OCI-M1 (cell line): ENCODE results near the gene PARD3.

Experiments
- DNase-seq: peaks from one replicate; lab custom pipeline; 2025; lab: John Stamatoyannopoulos, UW

PARD3 gene

DNA sequence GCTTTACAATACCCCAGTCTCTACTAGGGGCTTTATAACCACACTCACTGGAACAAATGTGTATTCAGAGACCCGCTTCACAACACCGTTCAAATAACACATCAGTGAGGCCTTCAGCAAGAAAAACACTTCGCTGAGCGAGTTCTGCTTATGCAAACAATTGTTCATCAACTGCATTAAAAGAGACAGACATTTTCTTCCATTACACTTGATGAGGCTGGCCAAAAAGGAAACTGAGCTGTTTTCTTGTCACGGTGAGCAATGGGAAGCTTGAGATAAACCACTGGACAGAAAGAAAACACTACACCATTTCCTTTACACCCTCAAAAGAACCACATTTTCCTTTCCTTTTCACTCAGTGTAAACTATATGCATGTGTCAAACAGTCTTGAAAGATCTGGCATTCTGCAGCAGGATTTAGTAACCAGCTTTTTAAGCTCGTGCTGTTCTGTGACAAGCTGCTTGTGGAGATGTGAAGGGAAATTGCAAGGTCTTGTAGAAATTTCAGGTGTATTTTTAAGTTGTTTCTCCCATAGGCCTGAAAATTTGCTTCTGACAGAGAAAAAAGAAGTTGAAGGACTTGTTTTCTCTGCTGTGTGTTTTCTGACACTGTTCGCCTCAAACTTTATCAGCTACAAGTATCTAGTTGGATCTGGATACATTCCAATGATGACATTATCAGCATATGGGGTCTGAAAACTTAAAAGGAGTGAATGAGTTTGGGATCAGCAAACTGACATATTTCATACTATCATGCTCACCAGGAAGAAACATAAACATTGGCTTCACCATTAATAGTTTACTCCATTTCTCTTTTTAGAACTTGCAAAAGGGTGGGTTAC, 693.1 kb downstream of the PARD3 start:
- DNase-seq: no peak

DNA sequence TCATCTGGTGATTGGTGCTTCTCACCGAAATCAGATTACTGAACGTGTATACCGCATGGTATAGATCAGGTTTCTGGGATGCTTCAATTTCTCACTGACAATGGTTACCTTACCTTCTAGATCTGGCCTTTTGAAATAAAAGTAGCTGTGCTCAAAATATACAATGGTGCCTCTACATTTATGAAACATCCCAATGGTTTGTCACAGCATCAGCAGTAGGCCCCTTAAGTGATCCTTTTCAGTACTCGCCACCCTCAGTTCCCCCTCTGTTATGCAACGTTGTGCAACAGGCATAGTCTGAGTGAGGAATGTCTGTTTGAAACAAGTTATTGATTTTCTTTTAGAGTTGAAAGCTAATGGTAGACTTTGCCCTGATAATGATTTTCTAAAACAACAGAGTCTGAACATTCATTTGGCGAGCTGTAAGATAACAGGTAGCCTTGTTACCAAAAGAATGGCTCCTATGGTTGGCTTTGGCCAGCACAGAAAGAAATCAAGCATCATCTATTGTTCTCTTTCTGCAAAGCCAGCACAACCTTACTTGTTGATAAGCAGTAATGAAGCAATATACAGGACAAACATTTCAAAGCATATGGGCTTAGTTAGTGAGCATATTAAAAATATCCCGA, 693.9 kb downstream of the PARD3 start:
- no peak for DNase-seq

DNA sequence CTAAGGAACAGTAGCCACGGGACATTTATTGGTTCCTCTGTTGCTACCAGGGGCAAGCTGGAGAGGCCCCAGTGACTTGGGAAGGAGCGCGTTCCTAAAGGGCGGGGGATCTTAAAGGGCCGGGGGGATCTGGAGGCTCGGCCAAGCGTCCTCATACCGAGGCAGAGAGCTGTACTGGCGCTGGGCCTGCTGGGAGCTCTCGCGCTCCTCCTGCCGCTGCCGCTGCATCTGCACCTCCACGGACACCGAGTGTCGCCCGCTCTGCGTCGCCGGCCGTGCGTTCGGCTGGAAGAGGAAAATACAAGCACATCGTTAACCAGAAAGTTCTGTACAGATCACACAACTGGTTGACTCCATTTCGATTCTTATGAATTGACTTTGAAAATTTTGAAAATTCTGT, 695.6 kb downstream of the PARD3 start:
- DNase-seq: no peak

DNA sequence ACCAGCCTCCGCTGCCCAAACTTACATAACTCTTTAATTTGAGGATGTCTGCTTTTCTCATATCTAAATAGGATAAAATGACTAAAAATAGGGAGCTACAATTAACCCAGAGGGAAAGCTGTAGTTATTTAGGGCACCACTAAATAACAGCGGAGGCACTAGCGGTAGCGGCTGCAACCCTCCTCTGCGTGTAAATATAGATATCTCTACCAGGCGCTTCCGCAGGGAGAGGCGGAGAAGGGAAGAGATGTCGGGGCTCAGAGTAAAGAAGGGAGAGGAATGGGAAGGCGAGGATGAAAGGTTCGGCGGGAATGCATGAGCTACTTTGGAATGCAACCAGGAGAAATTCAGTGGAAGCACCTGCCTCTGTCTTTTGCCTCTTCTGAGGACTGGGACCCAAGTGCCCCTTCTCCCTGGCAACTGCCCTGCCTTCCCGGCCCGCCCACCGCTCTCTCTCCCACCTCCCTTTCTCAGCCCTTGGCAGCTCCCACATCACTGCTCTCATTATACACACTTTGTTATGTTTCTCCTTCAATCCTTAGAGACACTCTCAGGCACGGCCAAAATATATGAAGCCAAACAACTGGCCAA, 698.3 kb downstream of the PARD3 start:
- DNase-seq: no peak

DNA sequence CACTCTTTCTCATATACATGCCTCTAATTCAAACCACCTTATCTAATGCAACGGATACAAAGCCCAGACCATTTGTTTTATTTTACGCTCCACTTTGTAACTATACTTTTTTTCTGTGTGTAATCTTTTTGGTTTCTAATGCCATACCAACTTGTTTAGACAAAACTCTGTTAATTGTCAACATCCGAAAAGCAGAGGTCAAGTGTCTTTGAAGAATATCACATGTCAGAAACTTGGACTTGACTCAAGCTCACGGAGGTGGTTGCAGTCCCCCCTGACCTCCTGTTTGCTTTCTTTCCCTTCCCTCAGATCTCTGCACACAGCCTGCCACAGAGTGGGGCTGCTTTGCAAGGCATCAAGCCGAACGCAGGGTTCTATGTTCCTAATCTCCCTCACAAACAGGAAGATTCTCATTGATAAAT, 698.9 kb downstream of the PARD3 start:
- DNase-seq: no peak

DNA sequence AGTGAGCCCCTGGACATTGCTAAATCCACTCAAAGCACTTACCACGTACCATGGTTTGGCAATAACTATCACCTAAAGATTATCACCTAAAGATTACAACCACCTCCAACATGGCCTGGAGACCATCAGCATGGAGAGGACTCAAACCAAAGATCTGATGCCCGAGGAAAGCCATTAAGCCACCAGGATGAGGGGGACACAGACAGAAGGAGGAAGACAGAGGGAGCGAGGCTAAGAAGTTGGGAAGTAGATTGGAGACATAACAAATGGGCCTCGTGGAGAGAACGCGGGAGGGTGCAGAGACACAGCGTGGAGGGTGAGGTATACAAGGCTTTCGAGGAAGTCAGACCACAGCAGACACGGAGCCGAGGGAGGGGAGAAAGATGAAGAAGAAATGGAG, 700.2 kb downstream of the PARD3 start:
- no peak for DNase-seq

DNA sequence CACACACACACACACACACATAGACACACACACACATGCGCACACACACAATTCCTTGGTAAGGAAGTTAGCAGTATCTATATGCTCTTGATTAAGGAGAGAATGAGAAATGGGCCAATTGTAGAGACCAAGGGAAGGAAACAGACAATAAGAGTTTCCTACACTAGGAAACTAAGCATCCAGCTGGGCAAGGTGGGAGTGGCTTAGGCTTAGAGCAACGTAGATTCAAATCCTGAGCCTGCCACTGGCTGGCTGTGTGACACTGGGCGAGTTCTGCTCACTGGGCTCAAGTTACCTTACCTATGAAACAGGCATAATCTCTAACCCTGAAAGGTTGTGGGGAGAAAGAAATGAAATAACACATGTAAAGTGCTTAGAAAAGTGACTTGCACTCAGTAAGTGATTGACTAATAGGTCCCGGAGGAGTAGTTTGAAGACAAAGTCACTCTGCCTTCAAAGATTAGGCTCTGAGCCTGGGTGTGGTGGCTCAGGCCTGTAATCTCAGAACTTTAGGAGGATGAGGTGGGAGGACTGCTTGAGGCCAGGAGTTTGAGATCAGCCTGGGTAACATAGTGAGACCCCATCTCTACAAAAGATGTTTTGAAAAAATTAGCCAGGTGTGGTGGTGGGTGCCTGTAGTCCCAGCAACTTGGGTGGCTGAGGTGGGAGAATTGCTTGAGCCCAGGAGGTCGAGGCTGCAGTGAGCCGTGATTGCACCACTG, 701.4 kb downstream of the PARD3 start:
- DNase-seq: no peak

DNA sequence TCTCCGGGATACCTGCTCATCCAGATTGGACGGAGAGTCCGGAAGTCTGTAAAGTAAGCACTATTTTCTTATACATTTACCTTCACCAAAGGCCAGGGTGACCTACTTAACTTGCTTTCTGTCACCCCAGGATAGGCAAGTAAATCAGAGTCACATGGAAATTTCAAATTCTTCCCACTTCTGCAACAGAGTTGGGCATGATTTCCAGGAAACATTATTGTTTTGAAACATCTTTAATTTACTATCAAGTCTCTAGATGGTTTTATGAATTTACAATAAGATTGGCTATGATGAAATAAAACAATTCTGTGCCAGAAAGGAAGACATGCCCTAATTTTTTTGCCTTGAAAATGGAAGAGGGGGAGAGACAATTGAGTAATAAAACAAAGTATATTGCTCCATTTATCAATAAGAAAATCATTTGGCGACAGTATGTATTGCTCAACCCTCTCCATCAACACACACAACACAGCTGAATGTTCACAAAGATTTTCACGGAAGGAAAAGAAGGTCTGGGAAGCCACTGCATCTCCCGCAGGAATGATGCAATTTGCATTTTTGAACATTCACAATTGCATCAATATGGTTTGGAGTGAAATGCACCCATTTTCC, 702.8 kb downstream of the PARD3 start:
- DNase-seq: no peak

DNA sequence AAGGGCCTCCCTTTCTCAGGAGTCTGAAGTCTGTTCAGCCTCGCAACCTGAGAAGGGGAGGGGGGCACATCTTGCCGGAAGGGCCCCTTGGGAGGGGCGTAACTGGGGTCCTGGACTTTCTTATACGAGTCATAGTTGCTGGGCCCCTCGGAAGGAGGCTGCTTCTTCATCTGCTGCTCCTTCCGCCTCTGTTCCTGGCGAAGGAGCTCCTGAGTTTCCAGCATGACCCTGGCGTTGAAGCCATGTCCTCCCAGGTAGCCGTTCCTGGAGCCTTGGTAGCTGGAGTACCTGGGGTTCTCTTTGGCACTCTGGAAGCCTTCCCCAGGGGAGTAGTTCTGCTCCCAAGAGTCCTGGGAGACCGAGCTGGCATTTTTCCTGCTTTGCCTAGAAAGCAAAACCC, 703.9 kb downstream of the PARD3 start:
- DNase-seq: no peak

DNA sequence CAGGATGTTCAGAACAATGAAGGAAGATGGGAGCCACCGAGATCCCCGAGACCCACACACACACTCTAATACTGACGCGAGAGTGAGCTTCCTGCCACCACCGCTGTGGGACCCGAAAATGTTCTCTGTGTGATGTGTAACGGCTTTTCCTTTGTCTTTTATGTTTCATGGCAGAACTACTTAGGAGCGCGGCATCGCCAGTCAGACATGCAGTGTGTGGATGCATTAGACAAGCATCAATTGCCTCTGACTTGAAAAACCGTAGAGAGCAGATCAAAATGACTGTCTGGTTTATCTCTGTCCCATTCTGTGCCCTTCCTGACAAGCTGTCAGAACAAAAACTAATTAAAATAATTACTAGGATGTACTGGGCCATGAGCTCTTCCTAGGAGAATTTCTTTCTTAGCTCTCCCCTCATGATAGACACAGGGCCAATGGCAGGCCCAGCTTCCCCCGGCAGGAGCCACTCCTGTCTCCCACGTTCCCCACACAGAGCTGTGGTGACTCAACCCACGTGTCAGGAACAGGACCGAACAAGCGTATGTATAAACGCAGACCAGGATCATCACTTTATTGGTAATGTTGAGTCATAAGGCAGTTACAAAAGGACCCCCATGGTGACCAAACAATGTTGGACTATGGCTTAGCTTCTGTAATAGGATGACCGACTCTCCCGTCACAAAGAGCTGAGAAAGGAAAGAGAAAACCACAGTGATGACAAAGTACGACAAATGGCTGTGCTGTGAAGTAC, 705.0 kb downstream of the PARD3 start:
- DNase-seq: no peak

DNA sequence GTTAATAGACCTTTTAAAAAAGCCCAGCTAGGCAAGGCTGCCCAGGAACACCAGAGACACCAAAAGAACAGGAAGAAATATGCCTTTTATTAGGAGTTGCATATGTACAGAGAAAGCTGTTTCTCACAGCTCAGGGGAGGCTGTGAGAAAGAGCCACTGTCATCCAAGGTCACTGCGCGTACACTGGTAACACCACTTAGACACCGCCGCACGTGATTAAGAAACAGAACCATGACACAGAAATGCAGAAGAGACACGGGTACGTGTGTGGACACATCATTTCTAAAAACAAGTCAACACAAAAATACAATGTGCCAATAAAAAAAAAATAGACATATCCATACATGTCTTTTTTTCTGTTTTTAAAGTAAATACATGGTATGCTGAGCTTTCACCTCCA, 705.6 kb downstream of the PARD3 start:
- no peak for DNase-seq

DNA sequence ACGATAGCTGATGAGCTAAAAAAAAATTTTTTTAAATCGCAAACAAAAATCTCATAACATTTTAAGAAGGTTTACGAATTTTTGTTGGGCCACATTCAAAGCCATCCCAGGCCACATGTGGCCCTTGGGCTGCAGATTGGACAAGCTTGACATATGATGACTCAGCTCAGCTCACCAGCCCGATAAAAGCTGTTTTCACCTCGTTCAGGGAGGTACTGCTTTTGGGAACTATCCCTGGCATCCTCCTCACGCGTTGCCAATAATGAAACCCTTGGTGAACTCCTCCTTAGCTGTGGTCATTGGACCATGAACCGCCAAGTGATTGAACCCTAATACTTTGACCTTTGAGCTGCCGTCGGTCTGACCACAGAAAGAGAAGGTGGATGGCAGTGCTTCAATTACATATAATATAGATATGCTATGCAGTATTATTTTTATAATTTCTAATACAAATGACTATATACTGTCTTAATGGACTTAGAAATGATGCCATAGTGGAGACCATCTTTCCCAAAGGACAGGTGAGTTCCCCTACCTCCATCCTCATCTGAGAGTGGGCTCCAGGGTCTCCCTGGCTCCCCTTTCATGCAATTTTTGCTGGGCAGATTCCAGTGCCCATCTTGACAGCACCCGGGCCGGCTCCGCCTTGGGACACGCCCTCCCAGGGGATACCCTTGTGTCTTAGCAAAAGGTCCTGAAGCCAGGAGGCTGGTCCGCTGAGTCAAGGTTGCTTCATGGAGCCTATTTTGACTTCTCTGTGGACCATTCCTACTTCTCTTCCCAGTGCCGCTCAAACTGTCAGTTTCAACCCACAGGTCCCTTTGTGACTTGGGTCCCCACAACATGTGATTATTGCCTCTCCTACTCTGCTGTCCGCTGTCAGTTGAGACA, 707.2 kb downstream of the PARD3 start:
- DNase-seq: no peak

DNA sequence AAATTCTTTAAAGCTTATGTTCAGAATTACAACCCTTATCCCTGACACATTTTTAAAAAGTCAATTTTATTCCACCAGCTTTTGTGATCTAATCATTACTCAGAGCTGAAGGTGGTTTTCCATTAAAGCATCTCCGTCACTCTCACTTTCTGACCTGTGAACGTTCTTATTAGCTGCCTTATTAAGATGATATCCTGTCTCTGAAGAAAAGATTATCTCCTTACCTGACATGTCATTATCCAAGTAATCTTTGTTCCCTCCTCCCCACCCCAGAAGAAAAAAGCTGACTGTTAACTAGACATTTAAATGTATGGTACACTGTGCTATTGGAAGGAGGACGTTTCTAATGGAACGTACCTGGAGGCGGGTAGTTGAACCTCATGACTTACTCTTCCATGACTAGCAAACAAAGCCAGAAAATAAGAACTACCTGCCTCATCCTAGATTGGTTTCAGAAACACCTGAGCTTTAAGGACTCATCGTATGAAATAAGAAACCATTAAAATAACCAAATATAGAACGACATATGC, 708.7 kb downstream of the PARD3 start:
- DNase-seq: no peak

DNA sequence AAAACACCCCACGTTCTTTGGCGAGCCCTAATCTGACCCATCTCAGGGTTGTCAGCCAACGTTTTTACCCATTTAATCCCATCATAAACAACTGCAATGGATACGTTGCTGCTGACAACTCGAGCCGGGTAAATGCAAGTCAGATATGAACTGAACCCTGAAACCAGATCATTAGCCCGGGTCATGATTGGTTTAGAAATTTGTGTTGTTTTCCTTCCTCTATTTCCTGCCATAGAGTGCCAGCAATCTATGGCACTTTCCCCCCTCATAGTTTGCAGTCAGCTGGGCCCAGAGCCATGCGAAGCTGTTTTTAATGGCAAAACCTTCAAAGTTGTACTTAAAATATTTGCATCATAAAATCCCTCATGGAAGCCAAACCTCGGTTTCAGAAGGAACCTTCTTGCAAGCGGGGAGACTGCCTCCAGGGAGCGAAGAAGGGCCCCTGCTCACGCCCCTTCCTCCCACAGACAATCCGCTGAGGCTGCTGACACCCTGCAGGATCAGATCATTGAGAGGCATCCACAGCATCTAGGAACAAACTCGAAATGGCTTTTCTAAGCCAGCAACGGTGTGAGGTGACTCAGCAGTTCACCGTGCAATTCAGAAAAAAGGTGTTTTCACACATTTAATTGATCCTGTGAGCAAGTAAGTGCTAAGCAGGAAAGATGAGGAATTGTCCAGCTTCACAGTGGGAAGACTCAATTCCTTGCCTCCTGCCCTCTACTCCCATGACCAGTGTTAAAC, 710.1 kb downstream of the PARD3 start:
- no peak for DNase-seq

DNA sequence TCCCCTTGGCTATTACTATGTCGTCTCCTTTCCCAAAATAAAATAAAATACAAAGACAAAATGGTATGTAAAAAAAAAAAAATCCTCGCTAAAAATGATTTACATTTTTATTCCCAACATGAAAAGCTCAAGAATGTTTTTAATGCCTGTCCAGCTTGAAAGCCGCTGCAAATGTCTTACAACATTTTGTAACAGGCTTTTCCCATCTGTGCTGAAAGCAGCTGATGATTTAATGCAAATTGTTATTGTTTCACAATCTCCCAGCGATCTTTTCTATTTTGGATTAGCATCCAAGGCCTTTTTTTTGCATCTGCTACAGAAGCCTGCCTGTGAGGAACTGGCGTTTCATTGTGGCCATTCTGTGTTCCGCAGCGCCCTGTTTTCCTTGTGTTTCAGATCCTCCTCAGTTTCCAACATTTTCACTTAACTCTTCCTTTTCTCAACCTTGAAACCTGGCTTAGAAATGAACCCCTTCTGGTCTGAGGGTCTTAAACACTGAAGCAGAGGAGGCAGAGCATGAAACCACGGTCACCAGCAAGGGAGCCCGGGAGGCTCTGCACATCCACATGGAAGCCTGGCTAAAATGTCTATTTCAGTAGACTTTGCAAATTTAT, 712.1 kb downstream of the PARD3 start:
- DNase-seq: no peak

DNA sequence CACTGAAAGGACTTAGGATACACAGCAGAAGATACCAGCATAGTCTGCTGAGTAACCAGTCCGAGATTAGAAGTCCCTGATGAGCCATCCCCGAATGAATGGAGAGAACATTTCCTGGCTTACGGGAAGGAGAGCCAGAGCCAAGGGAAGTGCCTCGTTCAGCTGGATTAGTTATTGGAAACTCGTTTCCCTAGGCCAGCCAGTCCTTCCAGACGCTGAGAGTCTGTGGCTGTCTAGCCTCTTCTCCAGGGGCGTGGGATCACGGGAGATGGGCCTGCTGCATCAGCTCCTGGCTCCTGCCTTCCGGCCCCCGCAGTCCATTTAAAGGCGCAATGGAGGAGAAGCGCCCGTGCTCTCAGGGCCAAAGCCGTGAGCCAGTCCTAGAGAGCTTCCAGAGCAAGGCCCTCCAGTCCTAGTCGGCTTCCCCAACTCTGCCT, 712.8 kb downstream of the PARD3 start:
- no peak for DNase-seq

DNA sequence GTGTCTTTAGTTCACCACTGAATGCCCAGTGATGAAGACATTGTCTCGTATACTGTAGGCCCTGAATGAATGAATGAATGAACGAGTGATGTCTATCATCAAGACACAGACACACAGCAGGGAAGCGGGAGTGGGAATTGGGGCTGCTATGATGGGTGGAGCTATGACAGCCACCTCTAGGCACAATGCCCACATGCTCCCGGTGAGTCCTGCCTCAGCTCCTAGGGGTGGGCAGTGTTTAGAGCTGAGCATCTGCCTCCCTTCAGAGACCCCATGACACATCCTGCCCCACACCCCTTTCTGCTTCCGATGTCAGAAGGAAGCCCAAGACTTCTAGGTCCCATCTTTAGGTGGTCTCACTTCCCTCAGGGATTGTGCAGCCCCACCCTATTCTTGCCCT, 714.1 kb downstream of the PARD3 start:
- DNase-seq: no peak

DNA sequence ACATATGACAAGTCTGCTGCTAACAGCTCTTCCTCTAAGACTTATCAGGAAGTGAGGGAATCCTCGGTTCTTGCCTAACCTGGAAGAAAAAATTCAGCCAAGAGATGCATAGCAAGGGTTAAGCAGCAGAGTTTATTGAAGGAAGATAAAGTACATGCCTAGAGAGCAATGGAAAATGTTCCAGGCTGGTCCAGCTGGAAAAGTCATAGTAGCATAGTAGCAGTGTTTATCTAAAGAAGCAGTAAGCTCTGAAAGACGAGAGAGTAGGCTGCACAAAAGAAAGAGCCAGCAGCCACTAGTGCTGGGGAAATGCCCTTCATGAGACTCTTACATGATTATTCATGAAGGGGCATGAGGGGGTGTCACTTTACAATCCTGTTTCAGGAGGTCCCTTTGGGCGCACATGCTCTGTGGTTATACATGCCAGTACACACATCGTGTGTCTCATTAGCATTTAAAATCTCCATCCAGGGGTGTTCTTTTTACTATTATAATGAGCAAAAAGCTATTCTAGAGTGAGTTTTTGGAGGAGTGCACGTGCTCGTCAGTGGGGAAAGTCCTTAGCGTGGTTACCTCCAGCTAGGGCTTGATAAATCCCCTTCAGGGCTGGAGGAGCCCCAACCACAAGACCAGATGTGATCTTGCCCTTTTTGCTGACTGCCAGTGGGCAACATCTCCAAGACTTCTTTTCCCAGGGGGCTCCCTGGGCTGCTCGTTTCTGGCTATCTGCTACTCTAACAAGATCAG, 716.1 kb downstream of the PARD3 start:
- no peak for DNase-seq
